NCI-H2227 (cell line): ENCODE measurements around the gene ATF5.
"Not testable (repeated sequence)": the region's sequence is repeated elsewhere in the genome, so short reads cannot be mapped to it uniquely, and the experiment has no call there.

Experiments used
- DNase-seq: peaks from one replicate; lab custom pipeline; 2025; ENCODE audit not compliant: unreplicated experiment; lab: John Stamatoyannopoulos, UW

Gene ATF5

GRCh38 chr19:49940482-49940791 is 11.4 kb downstream of the ATF5 start:
- no peak for DNase-seq

GRCh38 chr19:49944567-49944966 is 15.6 kb downstream of the ATF5 start:
- DNase-seq: not testable (repeated sequence)

- no peak for DNase-seq
Observed at GRCh38 chr19:49946415-49946814, 17.4 kb downstream of the ATF5 start.

GRCh38 chr19:49949742-49950589 is 21.0 kb downstream of the ATF5 start:
- no peak for DNase-seq

GRCh38 chr19:49950590-49950948 is 21.6 kb downstream of the ATF5 start:
- DNase-seq: no peak

- no peak for DNase-seq
Observed at GRCh38 chr19:49950956-49951526, 22.0 kb downstream of the ATF5 start.

- no peak for DNase-seq
Observed at GRCh38 chr19:49951806-49952478, 22.9 kb downstream of the ATF5 start.

- DNase-seq: no peak
Observed at GRCh38 chr19:49952479-49952836, 23.5 kb downstream of the ATF5 start.

- no peak for DNase-seq
Observed at GRCh38 chr19:49952906-49953305, 23.9 kb downstream of the ATF5 start.

- no peak for DNase-seq
Observed at GRCh38 chr19:49953416-49953815, 24.4 kb downstream of the ATF5 start.

GRCh38 chr19:49954092-49954829 is 25.3 kb downstream of the ATF5 start:
- no peak for DNase-seq

GRCh38 chr19:49954933-49955332 is 25.9 kb downstream of the ATF5 start:
- no peak for DNase-seq

GRCh38 chr19:49956115-49956495 is 27.1 kb downstream of the ATF5 start:
- DNase-seq: no peak

GRCh38 chr19:49957262-49957915 is 28.4 kb downstream of the ATF5 start:
- no peak for DNase-seq

- DNase-seq: not testable (repeated sequence)
Observed at GRCh38 chr19:49958144-49958543, 29.1 kb downstream of the ATF5 start.

GRCh38 chr19:49958596-49958995 is 29.6 kb downstream of the ATF5 start:
- DNase-seq: not testable (repeated sequence)

GRCh38 chr19:49959892-49960291 is 30.9 kb downstream of the ATF5 start:
- DNase-seq: not testable (repeated sequence)

GRCh38 chr19:49960980-49961379 is 32.0 kb downstream of the ATF5 start, which contains the start of gene SIGLEC11:
Gene SIGLEC11 (minus strand): TSS chr19:49961172. CDS start chr19:49961081, 91 bp downstream.
- not testable (repeated sequence) for DNase-seq

GRCh38 chr19:49968279-49968922 is 39.4 kb downstream of the ATF5 start:
- no peak for DNase-seq

- DNase-seq: not testable (repeated sequence)
Observed at GRCh38 chr19:49969355-49969754, 40.4 kb downstream of the ATF5 start.
